WI38 (cell line): ENCODE results near the gene PHAF1.

Experiments used
- H3K4me3 ChIP-seq: 2 replicates; pipeline ENCODE4 v1.5.1; 2011; ENCODE audit warnings: low read depth, mild to moderate bottlenecking, control low read depth, low read length
- TF ChIP-seq, protein P1 (sequence below): IDR thresholded peaks from 2 replicates; pipeline ENCODE4 v1.5.1; 2012; ENCODE audit warnings: low read depth, mild to moderate bottlenecking, control low read depth, low read length

PHAF1 gene

DNA sequence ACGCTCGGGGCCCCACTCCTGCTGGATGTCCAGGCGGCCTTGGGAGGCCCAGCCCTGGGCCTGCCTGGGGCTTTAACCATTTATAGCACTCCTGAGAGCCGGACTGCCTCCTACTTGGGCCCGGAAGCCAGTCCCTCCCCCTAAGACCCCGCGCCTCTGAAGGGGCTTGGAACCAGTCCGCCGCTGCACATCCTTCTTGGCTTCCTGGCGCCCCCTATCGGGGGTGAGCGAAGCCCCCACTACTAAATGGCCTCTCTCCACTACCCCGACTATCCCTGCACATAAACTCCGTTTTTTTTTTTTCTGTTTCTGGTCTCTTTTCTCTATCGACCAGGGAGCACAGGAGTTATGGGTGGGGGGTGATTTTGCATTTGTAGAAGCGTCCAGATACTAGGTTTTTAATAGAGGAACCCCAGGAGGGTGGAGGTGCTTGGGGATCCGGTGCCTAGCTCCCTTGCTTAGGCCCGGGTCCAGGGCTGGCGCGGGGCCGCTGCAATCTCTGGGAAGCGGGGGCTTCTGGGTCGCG lies 60.0 kb downstream of the PHAF1 start:
- TF ChIP-seq, protein P1, sequence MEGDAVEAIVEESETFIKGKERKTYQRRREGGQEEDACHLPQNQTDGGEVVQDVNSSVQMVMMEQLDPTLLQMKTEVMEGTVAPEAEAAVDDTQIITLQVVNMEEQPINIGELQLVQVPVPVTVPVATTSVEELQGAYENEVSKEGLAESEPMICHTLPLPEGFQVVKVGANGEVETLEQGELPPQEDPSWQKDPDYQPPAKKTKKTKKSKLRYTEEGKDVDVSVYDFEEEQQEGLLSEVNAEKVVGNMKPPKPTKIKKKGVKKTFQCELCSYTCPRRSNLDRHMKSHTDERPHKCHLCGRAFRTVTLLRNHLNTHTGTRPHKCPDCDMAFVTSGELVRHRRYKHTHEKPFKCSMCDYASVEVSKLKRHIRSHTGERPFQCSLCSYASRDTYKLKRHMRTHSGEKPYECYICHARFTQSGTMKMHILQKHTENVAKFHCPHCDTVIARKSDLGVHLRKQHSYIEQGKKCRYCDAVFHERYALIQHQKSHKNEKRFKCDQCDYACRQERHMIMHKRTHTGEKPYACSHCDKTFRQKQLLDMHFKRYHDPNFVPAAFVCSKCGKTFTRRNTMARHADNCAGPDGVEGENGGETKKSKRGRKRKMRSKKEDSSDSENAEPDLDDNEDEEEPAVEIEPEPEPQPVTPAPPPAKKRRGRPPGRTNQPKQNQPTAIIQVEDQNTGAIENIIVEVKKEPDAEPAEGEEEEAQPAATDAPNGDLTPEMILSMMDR: peak; percentile 51
- peak overlapping the region; percentile 53 for H3K4me3 ChIP-seq

DNA sequence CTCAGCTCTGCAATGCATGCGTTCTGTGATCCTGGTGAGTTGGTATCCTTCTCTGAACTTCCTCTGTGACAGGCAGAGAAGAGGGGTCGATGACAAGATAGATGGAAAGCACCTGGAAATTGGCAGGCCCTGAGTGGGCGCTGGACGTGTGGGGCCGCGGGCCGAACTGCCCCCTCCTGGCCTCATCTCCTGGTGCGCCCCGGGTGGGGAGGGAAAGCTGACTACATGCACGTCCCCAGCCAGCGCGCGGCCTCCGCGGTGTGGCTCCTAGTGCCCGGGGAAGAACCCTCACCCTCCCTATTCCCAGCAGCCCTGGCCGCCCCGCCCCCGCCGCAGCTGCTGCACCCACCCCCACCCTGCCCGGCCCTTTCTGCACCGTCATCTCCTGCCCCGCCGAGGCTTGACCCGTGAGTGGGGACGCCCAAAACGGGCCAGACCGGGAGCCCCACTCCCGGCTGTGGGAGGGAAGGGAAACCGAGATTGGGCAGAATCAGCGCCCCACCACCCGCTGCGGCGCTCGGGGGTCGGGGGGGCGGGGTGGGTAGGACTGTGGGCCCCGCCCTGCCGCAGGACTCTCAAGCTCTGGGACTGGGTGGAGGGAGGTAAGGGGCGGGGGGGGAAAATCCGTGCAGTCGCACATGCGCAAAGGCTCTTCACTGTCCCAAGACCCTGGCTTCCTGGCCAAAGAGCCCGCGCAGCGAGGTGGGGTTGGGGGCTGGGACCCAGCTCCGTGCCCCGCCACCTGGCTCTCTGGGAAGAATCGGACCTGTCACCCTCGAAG lies 60.6 kb downstream of the PHAF1 start, which contains the start of gene NOL3:
Gene NOL3 (plus strand): TSS at position 371 of the 781 bp plus-strand sequence.
- TF ChIP-seq, protein P1: no peak

DNA sequence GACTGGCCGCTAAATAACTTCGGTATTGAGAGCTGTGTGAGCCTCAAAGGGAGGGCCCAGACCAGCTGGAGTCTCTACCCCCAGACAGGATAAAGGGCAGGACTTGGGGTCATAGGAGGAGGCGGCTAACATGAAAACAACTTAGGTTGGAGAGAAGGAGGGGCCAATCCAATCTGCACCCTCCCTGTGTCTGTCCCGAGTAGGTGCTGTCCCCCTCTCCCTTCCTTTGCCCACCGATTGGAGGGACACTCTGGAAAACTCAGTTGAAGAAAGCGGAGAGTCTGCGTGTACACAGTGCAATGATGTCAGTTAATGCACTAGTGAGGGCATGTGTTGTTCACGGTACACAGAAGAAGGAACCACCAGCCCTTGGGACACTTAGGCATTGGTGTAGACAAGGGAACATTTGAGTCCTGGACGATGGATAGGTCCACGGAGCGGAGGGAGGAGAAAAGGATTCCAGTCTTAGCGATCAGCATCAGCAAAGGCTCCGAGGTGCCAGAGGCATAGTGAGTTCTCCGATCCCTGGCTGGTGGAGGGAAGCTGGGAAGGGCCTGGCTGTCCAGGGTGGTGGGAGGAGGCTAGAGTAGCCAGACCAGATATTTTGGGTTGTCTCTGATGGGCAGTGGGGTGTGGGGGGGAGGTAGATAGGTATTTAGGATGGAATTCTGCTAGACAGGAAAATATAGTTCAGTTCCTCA lies 61.4 kb downstream of the PHAF1 start:
- H3K4me3 ChIP-seq: peak overlapping the region; percentile 53

More for the DNA sequence above, 60.6 kb downstream of the PHAF1 start, which contains the start of gene NOL3:
- peak within 1 kb of the TSS; percentile 53 for H3K4me3 ChIP-seq

DNA sequence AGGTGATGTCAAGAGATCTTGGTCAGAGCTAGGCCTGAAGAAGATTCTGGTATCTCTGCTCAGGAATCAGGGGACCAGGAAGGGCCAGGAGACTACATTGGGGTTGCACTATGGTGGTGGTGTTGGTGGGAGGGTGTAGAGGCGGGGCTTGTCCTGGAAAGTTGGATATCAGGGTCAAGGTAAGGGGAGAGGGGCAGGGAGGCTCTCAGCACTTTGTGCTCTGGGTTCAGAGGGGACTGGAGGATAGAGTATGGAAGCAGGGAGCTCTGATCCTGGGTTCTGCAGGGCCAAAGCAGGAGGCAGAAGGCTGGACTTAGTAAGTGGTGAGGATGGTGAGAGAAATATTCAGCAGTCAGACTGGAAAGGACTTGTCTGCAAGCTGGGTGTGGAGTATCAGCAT lies 63.6 kb downstream of the PHAF1 start:
- H3K4me3 ChIP-seq: no peak overlapping the region; the same call in 1 of the 2 replicates

More for the DNA sequence above, 61.4 kb downstream of the PHAF1 start:
- TF ChIP-seq, protein P1: no peak

DNA sequence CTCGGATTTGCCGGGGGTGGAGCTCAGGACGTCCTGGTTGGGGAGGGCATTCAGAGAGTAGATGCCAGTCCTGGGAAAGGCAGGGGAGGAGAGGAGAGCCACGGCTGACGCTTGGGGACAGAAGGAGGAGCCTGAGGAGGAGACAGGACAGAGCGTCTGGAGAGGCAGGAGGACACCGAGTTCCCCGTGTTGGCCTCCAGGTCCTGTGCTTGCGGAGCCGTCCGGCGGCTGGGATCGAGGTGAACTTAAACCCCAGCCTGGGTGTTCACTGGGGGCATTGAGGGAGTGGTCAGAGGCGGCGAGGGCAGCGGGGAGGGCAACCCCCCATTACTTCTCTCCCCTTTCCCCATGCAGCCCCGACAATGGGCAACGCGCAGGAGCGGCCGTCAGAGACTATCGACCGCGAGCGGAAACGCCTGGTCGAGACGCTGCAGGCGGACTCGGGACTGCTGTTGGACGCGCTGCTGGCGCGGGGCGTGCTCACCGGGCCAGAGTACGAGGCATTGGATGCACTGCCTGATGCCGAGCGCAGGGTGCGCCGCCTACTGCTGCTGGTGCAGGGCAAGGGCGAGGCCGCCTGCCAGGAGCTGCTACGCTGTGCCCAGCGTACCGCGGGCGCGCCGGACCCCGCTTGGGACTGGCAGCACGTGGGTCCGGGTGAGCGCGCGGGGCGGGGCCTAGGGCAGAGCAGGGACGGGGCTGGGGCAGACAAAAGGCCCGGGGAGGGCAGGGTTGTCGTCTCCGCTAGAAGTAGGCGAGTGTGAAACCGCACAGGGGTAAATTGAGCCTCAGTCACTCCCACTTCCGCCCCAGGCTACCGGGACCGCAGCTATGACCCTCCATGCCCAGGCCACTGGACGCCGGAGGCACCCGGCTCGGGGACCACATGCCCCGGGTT lies 64.3 kb downstream of the PHAF1 start:
- TF ChIP-seq, protein P1: peak; percentile 21; the same call in 1 of the 2 replicates
- H3K4me3 ChIP-seq: peak overlapping the region; percentile 57

More for the DNA sequence above, 63.6 kb downstream of the PHAF1 start:
- TF ChIP-seq, protein P1: no peak

DNA sequence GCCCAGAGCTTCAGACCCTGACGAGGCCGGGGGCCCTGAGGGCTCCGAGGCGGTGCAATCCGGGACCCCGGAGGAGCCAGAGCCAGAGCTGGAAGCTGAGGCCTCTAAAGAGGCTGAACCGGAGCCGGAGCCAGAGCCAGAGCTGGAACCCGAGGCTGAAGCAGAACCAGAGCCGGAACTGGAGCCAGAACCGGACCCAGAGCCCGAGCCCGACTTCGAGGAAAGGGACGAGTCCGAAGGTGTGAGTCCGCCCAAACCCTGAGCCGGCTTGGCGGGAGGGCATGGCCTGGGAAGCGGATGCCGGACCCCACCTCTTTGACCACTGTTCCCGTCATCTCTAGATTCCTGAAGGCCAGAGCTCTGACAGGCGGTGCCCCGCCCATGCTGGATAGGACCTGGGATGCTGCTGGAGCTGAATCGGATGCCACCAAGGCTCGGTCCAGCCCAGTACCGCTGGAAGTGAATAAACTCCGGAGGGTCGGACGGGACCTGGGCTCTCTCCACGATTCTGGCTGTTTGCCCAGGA lies 65.0 kb downstream of the PHAF1 start:
- TF ChIP-seq, protein P1: no peak
- peak overlapping the region; percentile 57 for H3K4me3 ChIP-seq
